Left ventricle myocardium inferior (tissue), 1 donor: ENCODE measurements around the gene COLGALT1. TPM values are rescaled to one million over a fixed set of nuclear protein-coding genes. Genes with fewer than 3 reads are reported as not detected.

ENCODE experiments used
- DNase-seq: peaks from one replicate; pipeline ENCODE4 v3.0.0-alpha.2; 2020
- H3K27ac ChIP-seq: fragments of 200-600 bp; replicated peaks from 2 replicates; pipeline ENCODE4 v1.8.0; 2021
- H3K27me3 ChIP-seq: fragments of 200-600 bp; 2 replicates; pipeline ENCODE4 v1.8.0; 2021; ENCODE audit warnings: low read depth
- H3K36me3 ChIP-seq: fragments of 200-600 bp; 2 replicates; pipeline ENCODE4 v1.8.0; 2021
- H3K4me1 ChIP-seq: fragments of 200-600 bp; 2 replicates; pipeline ENCODE4 v1.8.0; 2021
- H3K4me3 ChIP-seq: fragments of 200-600 bp; 2 replicates; pipeline ENCODE4 v1.8.0; 2021; ENCODE audit warnings: mild to moderate bottlenecking, moderate library complexity
- H3K9me3 ChIP-seq: fragments of 200-600 bp; replicated peaks from 2 replicates; pipeline ENCODE4 v1.8.0; 2021
- CTCF ChIP-seq: fragments of 200-600 bp; IDR thresholded peaks from 2 replicates; pipeline ENCODE4 v1.8.0; 2021; ENCODE audit warnings: antibody characterized with exemption, mild to moderate bottlenecking, borderline replicate concordance
- intact Hi-C: fragments of 100-400 bp; cut with micrococcal nuclease; formaldehyde crosslinking; loops from one replicate; pipeline ENCODE4 v1.11.0; 2022
- total RNA-seq: library from RNA; stranded (reverse); fragmentation: NEBNext Ultra II Directional; extraction: Animal tissue kit (Norgen Biotek cat#: 25700); gene quantifications from one replicate; pipeline ENCODE4 v1.2.1, GENCODE V29; 2021
- donor health status: DM: no; HTN: yes; CAD: no; lungs with severe emphysema.

Gene COLGALT1
- total RNA-seq, 1 donor from 2014 or later, result 31.2 TPM

GRCh38 chr19:17555929-17556813 is 722 bp downstream of the COLGALT1 start:
- Histone ChIP-seq H3K4me1 (peaks cover 78% of the 10 kb centered on the region), H3K9me3 (no peaks in the 10 kb centered on the region), H3K27ac (peak overlapping the region; percentile 95), H3K27me3 (no peaks in the 10 kb centered on the region), H3K36me3 (peaks cover 38% of the 10 kb centered on the region), H3K4me3 (peak overlapping the region; percentile 86)
- TF ChIP-seq CTCF, result no peak
- DNase-seq, result peak; percentile 70
- intact Hi-C loops, result no loop called here

- H3K4me3 ChIP-seq, result peak overlapping the region; percentile 86
- peak overlapping the region; percentile 95 for H3K27ac ChIP-seq
These were observed 1.5 kb downstream of the COLGALT1 start for GRCh38 chr19:17556995-17557394.

GRCh38 chr19:17557466-17557865 is 2.0 kb downstream of the COLGALT1 start:
- intact Hi-C loops, result no loop called here
- peaks cover 87% of the 10 kb centered on the region for H3K4me1 ChIP-seq
- H3K36me3 ChIP-seq, result peaks cover 44% of the 10 kb centered on the region
- no peak for DNase-seq
- H3K4me3 ChIP-seq, result peak overlapping the region; percentile 86
- H3K27me3 ChIP-seq, result no peaks in the 10 kb centered on the region
- TF ChIP-seq CTCF, result no peak
- peak overlapping the region; percentile 95 for H3K27ac ChIP-seq
- no peaks in the 10 kb centered on the region for H3K9me3 ChIP-seq

More at GRCh38 chr19:17556995-17557394, 1.5 kb downstream of the COLGALT1 start:
- H3K36me3 ChIP-seq, result peaks cover 40% of the 10 kb centered on the region
- H3K4me1 ChIP-seq, result peaks cover 84% of the 10 kb centered on the region
- no peak for DNase-seq
- TF ChIP-seq CTCF, result no peak
- intact Hi-C loops, result no loop called here
- H3K9me3 ChIP-seq, result no peaks in the 10 kb centered on the region
- no peaks in the 10 kb centered on the region for H3K27me3 ChIP-seq

- H3K27me3 ChIP-seq, result no peaks in the 10 kb centered on the region
- no peaks in the 10 kb centered on the region for H3K9me3 ChIP-seq
- no peak for DNase-seq
- peaks cover 53% of the 10 kb centered on the region for H3K36me3 ChIP-seq
- no peak for TF ChIP-seq CTCF
- H3K4me1 ChIP-seq, result peaks cover 72% of the 10 kb centered on the region
- H3K27ac ChIP-seq, result peak overlapping the region; percentile 76
- H3K4me3 ChIP-seq, result no peak overlapping the region
- intact Hi-C loops, result no loop called here
These were observed 4.8 kb downstream of the COLGALT1 start for GRCh38 chr19:17560205-17560595.

- no peak for TF ChIP-seq CTCF
- Histone ChIP-seq H3K9me3 (no peaks in the 10 kb centered on the region), H3K27me3 (no peaks in the 10 kb centered on the region), H3K4me3 (no peak overlapping the region), H3K36me3 (peaks cover 57% of the 10 kb centered on the region), H3K27ac (peak overlapping the region; percentile 76), H3K4me1 (peaks cover 70% of the 10 kb centered on the region)
- intact Hi-C loops, result no loop called here
- DNase-seq, result no peak
These were observed 6.6 kb downstream of the COLGALT1 start for GRCh38 chr19:17562097-17562496.
